Osteocyte (in vitro differentiated cells): ENCODE measurements around the gene MAFG. TPM values are rescaled to one million over a fixed set of nuclear protein-coding genes. Genes with fewer than 3 reads are reported as not detected.
A peak's percentile ranks its signal among the peaks of the same experiment; 100 is the strongest.

Source experiments
- DNase-seq: peaks from one replicate; pipeline ENCODE4 v3.0.0; 2021; ENCODE audit warnings: mixed read lengths; ENCODE audit not compliant: unreplicated experiment; ENCODE audit errors: extremely low spot score
- H3K27ac Mint-ChIP-seq: one replicate; pipeline ENCODE4 v1.8.0; 2021; ENCODE audit warnings: mild to moderate bottlenecking, mixed read lengths; ENCODE audit not compliant: unreplicated experiment
- H3K27me3 Mint-ChIP-seq: one replicate; pipeline ENCODE4 v1.8.0; 2021; ENCODE audit warnings: mixed read lengths; ENCODE audit not compliant: unreplicated experiment
- H3K36me3 Mint-ChIP-seq: one replicate; pipeline ENCODE4 v1.8.0; 2021; ENCODE audit warnings: mixed read lengths; ENCODE audit not compliant: unreplicated experiment
- H3K4me1 Mint-ChIP-seq: one replicate; pipeline ENCODE4 v1.8.0; 2021; ENCODE audit warnings: mixed read lengths; ENCODE audit not compliant: unreplicated experiment
- H3K4me3 Mint-ChIP-seq: one replicate; pipeline ENCODE4 v1.8.0; 2021; ENCODE audit warnings: mild to moderate bottlenecking, moderate library complexity, mixed read lengths; ENCODE audit not compliant: unreplicated experiment
- H3K9me3 Mint-ChIP-seq: one replicate; pipeline ENCODE4 v1.8.0; 2021; ENCODE audit warnings: mixed read lengths; ENCODE audit not compliant: unreplicated experiment
- CTCF ChIP-seq: fragments of 200-600 bp; sonication (generic); IDR thresholded peaks from 2 replicates; pipeline ENCODE4 v1.5.0; 2021; ENCODE audit warnings: antibody characterized with exemption, mild to moderate bottlenecking, moderate library complexity
- total RNA-seq: library from RNA; stranded (reverse); gene quantifications from 2 replicates; pipeline ENCODE4 v1.2.1, GENCODE V29; 2021

MAFG gene
- total RNA-seq, 1 donor from 2014 or later = 34.7 TPM

- peak overlapping the region; percentile 19 for H3K27ac Mint-ChIP-seq
- DNase-seq = no peak
- H3K9me3 Mint-ChIP-seq = no peaks in the 10 kb centered on the region
- peaks cover 11% of the 10 kb centered on the region for H3K4me1 Mint-ChIP-seq
- no peak overlapping the region for H3K4me3 Mint-ChIP-seq
- no peak for TF ChIP-seq CTCF
- peaks cover 26% of the 10 kb centered on the region for H3K36me3 Mint-ChIP-seq
- H3K27me3 Mint-ChIP-seq = no peaks in the 10 kb centered on the region
These were observed 42.6 kb downstream of the MAFG start for GRCh38 chr17:81884968-81885367.

DNA sequence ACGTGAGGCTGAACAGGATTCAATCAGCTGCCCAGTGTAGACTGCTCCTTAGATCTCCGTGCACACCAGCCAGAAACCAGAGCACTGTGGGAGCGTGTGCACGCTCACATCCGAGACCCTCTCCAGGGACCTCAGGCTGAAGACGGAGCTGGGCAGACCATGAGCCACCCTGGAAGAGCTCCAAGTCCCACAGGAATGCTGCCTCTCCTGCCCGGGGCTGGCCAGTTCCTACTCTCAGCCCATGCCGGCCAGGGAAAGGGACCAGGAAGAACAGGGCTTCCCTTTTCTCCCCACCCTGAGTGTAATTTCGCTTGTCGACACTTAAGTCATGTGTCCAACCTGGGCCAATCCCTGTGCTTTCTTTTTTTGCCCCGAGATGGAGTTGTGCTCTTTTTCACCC lies 43.0 kb downstream of the MAFG start:
- peaks cover 29% of the 10 kb centered on the region for H3K36me3 Mint-ChIP-seq
- no peak for TF ChIP-seq CTCF
- peak overlapping the region; percentile 19 for H3K27ac Mint-ChIP-seq
- no peaks in the 10 kb centered on the region for H3K27me3 Mint-ChIP-seq
- no peak overlapping the region for H3K4me3 Mint-ChIP-seq
- H3K4me1 Mint-ChIP-seq = peaks cover 9% of the 10 kb centered on the region
- no peaks in the 10 kb centered on the region for H3K9me3 Mint-ChIP-seq
- no peak for DNase-seq

DNA sequence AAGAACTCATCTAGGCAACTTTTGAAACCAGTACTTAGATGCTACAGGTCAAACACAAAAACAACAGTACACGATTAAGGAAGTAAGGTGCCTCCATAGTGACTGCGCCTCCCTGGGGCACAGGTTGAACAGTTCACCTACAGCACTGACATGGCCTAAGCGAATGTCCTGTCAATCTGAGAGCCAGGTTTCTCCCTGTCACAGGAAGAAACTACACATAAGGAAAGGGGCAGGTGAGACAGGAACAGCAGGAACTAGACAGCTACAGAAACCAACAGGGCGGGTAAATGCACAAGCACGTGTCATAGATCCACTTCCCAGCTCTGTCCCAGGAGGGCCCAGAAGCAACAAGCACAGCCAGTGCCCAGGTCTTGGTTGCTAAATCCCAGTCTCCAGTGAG lies 48.4 kb downstream of the MAFG start:
- Mint-ChIP-seq H3K9me3 (no peaks in the 10 kb centered on the region), H3K4me1 (no peaks in the 10 kb centered on the region), H3K36me3 (peaks cover 9% of the 10 kb centered on the region), H3K27ac (peak overlapping the region; percentile 9), H3K27me3 (no peaks in the 10 kb centered on the region), H3K4me3 (no peak overlapping the region)
- no peak for DNase-seq
- TF ChIP-seq CTCF = no peak

- no peak for DNase-seq
These were observed 49.2 kb downstream of the MAFG start for GRCh38 chr17:81878294-81878693.

GRCh38 chr17:81877569-81877968 lies 50.0 kb downstream of the MAFG start:
- no peak overlapping the region for H3K4me3 Mint-ChIP-seq

More at GRCh38 chr17:81878294-81878693, 49.2 kb downstream of the MAFG start:
- no peaks in the 10 kb centered on the region for H3K9me3 Mint-ChIP-seq
- H3K4me1 Mint-ChIP-seq = no peaks in the 10 kb centered on the region
- no peaks in the 10 kb centered on the region for H3K27me3 Mint-ChIP-seq
- peaks cover 9% of the 10 kb centered on the region for H3K36me3 Mint-ChIP-seq
- H3K27ac Mint-ChIP-seq = no peak overlapping the region
- TF ChIP-seq CTCF = no peak
- H3K4me3 Mint-ChIP-seq = no peak overlapping the region

More at GRCh38 chr17:81877569-81877968, 50.0 kb downstream of the MAFG start:
- TF ChIP-seq CTCF = no peak
- no peak for DNase-seq
- Mint-ChIP-seq H3K4me1 (peaks cover 5% of the 10 kb centered on the region), H3K36me3 (peaks cover 7% of the 10 kb centered on the region), H3K27me3 (no peaks in the 10 kb centered on the region), H3K9me3 (no peaks in the 10 kb centered on the region), H3K27ac (no peak overlapping the region)
